ENCODE measurements around the gene CLCN3.

CLCN3 gene

GRCh38 chr4:169715826-169716225, 95.4 kb downstream of the CLCN3 start:
- Histone ChIP-seq H3K27ac (no peak overlapping the region), H3K36me3 (replicated peaks) (peaks cover 3% of the 10 kb centered on the region), H3K27me3 (replicated peaks) (no peaks in the 10 kb centered on the region), H3K4me3 (ENCODE audit: low read depth, low read length) (no peak overlapping the region)
- TF ChIP-seq CTCF (IDR thresholded peaks at IDR 0.05; ENCODE audit: low read depth, low read length, missing control alignments): no peak
- in situ Hi-C loops (cut with HindIII; ENCODE audit: low pct_ligation_motif_present, low sequenced_read_pairs): no loop called here
- no peak for DNase-seq

- no peak overlapping the region for H3K27ac ChIP-seq
- H3K4me3 ChIP-seq (ENCODE audit: low read depth, low read length): no peak overlapping the region
- H3K36me3 ChIP-seq (replicated peaks): peaks cover 3% of the 10 kb centered on the region
- in situ Hi-C loops (cut with HindIII; ENCODE audit: low pct_ligation_motif_present, low sequenced_read_pairs): no loop called here
- no peaks in the 10 kb centered on the region for H3K27me3 ChIP-seq (replicated peaks)
- peak; percentile 3 for DNase-seq
- TF ChIP-seq CTCF (IDR thresholded peaks at IDR 0.05; ENCODE audit: low read depth, low read length, missing control alignments): no peak
These were observed 96.3 kb downstream of the CLCN3 start for GRCh38 chr4:169716677-169717076.

GRCh38 chr4:169720529-169720928, 100.2 kb downstream of the CLCN3 start:
- no peak for DNase-seq
- Histone ChIP-seq H3K27me3 (replicated peaks) (no peaks in the 10 kb centered on the region), H3K4me3 (ENCODE audit: low read depth, low read length) (no peak overlapping the region), H3K36me3 (replicated peaks) (no peaks in the 10 kb centered on the region), H3K27ac (no peak overlapping the region)
- in situ Hi-C loops (cut with HindIII; ENCODE audit: low pct_ligation_motif_present, low sequenced_read_pairs): no loop called here
- no peak for TF ChIP-seq CTCF (IDR thresholded peaks at IDR 0.05; ENCODE audit: low read depth, low read length, missing control alignments)

GRCh38 chr4:169723207-169723965, 103.0 kb downstream of the CLCN3 start:
- in situ Hi-C loops (cut with HindIII; ENCODE audit: low pct_ligation_motif_present, low sequenced_read_pairs): no loop called here
- H3K27me3 ChIP-seq (replicated peaks): no peaks in the 10 kb centered on the region
- peak; percentile 56 for TF ChIP-seq CTCF (IDR thresholded peaks at IDR 0.05; ENCODE audit: low read depth, low read length, missing control alignments)
- H3K36me3 ChIP-seq (replicated peaks): no peaks in the 10 kb centered on the region
- H3K4me3 ChIP-seq (ENCODE audit: low read depth, low read length): no peak overlapping the region
- no peak overlapping the region for H3K27ac ChIP-seq
- peak; percentile 5 for DNase-seq

GRCh38 chr4:169724260-169724659, 103.9 kb downstream of the CLCN3 start:
- H3K36me3 ChIP-seq (replicated peaks): no peaks in the 10 kb centered on the region
- no peak overlapping the region for H3K4me3 ChIP-seq (ENCODE audit: low read depth, low read length)
- H3K27ac ChIP-seq: no peak overlapping the region
- DNase-seq: peak; percentile 31
- in situ Hi-C loops (cut with HindIII; ENCODE audit: low pct_ligation_motif_present, low sequenced_read_pairs): no loop called here
- TF ChIP-seq CTCF (IDR thresholded peaks at IDR 0.05; ENCODE audit: low read depth, low read length, missing control alignments): no peak
- H3K27me3 ChIP-seq (replicated peaks): no peaks in the 10 kb centered on the region

- no peak for DNase-seq
- in situ Hi-C loops (cut with HindIII; ENCODE audit: low pct_ligation_motif_present, low sequenced_read_pairs): no loop called here
- Histone ChIP-seq H3K27ac (no peak overlapping the region), H3K36me3 (replicated peaks) (peaks cover 5% of the 10 kb centered on the region), H3K27me3 (replicated peaks) (no peaks in the 10 kb centered on the region), H3K4me3 (ENCODE audit: low read depth, low read length) (no peak overlapping the region)
- no peak for TF ChIP-seq CTCF (IDR thresholded peaks at IDR 0.05; ENCODE audit: low read depth, low read length, missing control alignments)
These were observed 107.2 kb downstream of the CLCN3 start for GRCh38 chr4:169727616-169728015.
